Measurements from ENCODE around the gene SOWAHC. TPM values are rescaled to one million over a fixed set of nuclear protein-coding genes. Genes with fewer than 3 reads are reported as not detected.

SOWAHC gene
- total RNA-seq, 1 experiment from 2014 or later = 18.9 TPM

- intact Hi-C loops (cut with micrococcal nuclease; ENCODE audit: unreplicated experiment) = no loop called here
- H3K27ac Mint-ChIP-seq (ENCODE audit: unreplicated experiment) = no peak overlapping the region
- H3K4me3 Mint-ChIP-seq (ENCODE audit: low read depth, unreplicated experiment) = no peak overlapping the region
- no peaks in the 10 kb centered on the region for H3K4me1 Mint-ChIP-seq (ENCODE audit: low read depth, unreplicated experiment)
- no TSS peak for BruUV-seq (replicated peaks)
- H3K27me3 Mint-ChIP-seq (ENCODE audit: unreplicated experiment) = no peaks in the 10 kb centered on the region
- H3K9me3 Mint-ChIP-seq (ENCODE audit: low read depth, unreplicated experiment) = no peaks in the 10 kb centered on the region
- DNase-seq = no peak
- no peaks in the 10 kb centered on the region for H3K36me3 Mint-ChIP-seq (ENCODE audit: insufficient read depth, unreplicated experiment)
- CTCF ChIA-PET = interaction anchor here (0.7 kb wide), 1 partner anchor 11 kb away, joined by 3 read pairs; no protein-coding TSS in a partner anchor
- TF ChIP-seq CTCF (IDR thresholded peaks at IDR 0.05; ENCODE audit: unreplicated experiment) = no peak
Measured at GRCh38 chr2:109654326-109655050, 40.3 kb downstream of the SOWAHC start.

- CTCF ChIA-PET = interaction anchor here (0.7 kb wide), 1 partner anchor 10 kb away, joined by 3 read pairs; no protein-coding TSS in a partner anchor
- H3K27me3 Mint-ChIP-seq (ENCODE audit: unreplicated experiment) = no peaks in the 10 kb centered on the region
Measured at GRCh38 chr2:109655287-109655686, 41.1 kb downstream of the SOWAHC start.

DNA sequence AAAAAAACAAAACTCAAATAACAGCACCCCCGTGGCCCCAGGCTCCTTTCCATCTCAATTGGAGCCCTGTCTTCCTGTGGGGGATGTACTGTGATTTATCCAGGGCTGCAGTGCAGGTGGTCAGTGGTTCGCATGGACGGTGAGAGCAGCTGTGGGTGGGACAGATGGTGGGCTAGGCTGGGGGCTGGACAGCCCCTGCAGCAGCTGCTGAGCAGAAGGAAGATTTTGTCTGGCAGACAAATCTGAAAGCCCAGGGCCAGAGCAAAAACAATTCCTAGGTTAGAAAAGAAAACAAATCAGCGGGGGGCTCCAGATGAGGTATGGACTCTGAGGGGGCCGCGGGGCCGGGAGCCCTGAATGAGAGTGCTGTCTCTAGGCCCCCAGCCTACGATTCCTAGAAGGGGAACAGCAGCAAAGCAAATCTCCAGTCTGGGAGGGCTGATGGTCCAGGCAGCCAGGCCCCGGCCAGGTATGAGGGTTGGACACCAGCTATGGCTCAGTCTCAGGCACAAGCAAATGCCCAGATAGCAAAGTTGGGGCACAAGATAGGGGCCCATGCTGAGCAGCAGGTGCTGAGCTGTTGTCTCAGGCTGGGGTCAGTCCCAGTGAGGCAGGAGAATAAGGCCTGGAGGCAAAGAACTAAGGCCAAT lies 45.4 kb downstream of the SOWAHC start:
- Mint-ChIP-seq H3K9me3 (ENCODE audit: low read depth, unreplicated experiment) (no peaks in the 10 kb centered on the region), H3K27me3 (ENCODE audit: unreplicated experiment) (no peaks in the 10 kb centered on the region), H3K27ac (ENCODE audit: unreplicated experiment) (no peak overlapping the region), H3K36me3 (ENCODE audit: insufficient read depth, unreplicated experiment) (no peaks in the 10 kb centered on the region), H3K4me3 (ENCODE audit: low read depth, unreplicated experiment) (no peak overlapping the region), H3K4me1 (ENCODE audit: low read depth, unreplicated experiment) (no peaks in the 10 kb centered on the region)
- intact Hi-C loops (cut with micrococcal nuclease; ENCODE audit: unreplicated experiment) = loop anchor here (5.0 kb wide), 2 partner anchors 42 to 112 kb away; no protein-coding TSS in a partner anchor
- CTCF ChIA-PET = no interaction called here
- DNase-seq = no peak
- BruUV-seq (replicated peaks) = no TSS peak
- no peak for TF ChIP-seq CTCF (IDR thresholded peaks at IDR 0.05; ENCODE audit: unreplicated experiment)

More at GRCh38 chr2:109655287-109655686, 41.1 kb downstream of the SOWAHC start:
- Mint-ChIP-seq H3K27ac (ENCODE audit: unreplicated experiment) (no peak overlapping the region), H3K4me1 (ENCODE audit: low read depth, unreplicated experiment) (no peaks in the 10 kb centered on the region), H3K4me3 (ENCODE audit: low read depth, unreplicated experiment) (no peak overlapping the region), H3K9me3 (ENCODE audit: low read depth, unreplicated experiment) (no peaks in the 10 kb centered on the region), H3K36me3 (ENCODE audit: insufficient read depth, unreplicated experiment) (no peaks in the 10 kb centered on the region)
- no peak for DNase-seq
- no peak for TF ChIP-seq CTCF (IDR thresholded peaks at IDR 0.05; ENCODE audit: unreplicated experiment)
- BruUV-seq (replicated peaks) = no TSS peak
- intact Hi-C loops (cut with micrococcal nuclease; ENCODE audit: unreplicated experiment) = no loop called here

DNA sequence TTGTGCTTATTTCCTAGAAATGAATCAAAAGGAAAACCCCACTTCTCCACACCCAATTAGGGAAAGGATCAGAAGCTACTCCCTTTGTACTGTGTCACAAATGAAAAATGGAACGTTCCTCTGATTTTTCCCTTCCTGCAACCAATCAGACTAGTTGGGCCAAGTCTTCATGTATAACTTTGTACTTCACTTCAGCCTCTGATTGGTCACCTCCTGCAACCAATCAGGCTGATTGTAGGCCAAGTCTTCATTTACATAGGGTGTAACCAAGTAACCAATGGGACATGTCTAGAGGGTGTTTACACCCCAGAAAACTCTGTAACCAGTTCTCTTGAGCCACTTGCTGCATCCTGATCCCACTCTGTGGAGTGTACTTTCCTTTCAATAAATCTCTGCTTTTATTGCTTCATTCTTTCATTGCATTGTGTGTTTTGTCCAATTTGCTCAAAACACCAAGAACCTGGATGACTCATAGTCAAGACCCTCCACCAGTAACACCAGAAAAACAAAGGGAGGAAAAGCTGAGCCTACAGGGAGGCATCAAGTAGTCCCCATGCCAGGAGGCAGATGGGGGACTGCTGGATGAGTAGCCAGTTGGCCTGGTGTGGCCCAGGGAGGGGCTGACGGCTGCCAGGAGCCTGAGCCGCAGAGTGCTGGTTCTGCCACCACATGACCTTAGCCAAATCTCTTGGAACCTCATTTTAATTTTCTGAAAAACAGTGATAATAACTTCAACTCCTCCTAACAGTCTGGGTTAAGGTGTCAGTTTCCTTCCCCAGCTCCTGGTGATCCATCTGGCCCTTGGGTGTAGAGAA lies 46.1 kb downstream of the SOWAHC start:
- intact Hi-C loops (cut with micrococcal nuclease; ENCODE audit: unreplicated experiment) = loop anchor here (5.0 kb wide), 2 partner anchors 43 to 113 kb away; no protein-coding TSS in a partner anchor
- TF ChIP-seq CTCF (IDR thresholded peaks at IDR 0.05; ENCODE audit: unreplicated experiment) = no peak
- Mint-ChIP-seq H3K4me3 (ENCODE audit: low read depth, unreplicated experiment) (no peak overlapping the region), H3K4me1 (ENCODE audit: low read depth, unreplicated experiment) (no peaks in the 10 kb centered on the region), H3K27me3 (ENCODE audit: unreplicated experiment) (no peaks in the 10 kb centered on the region), H3K27ac (ENCODE audit: unreplicated experiment) (no peak overlapping the region), H3K36me3 (ENCODE audit: insufficient read depth, unreplicated experiment) (no peaks in the 10 kb centered on the region), H3K9me3 (ENCODE audit: low read depth, unreplicated experiment) (no peaks in the 10 kb centered on the region)
- CTCF ChIA-PET = interaction anchor here (0.7 kb wide), 1 partner anchor 1445 kb away, joined by 4 read pairs; no protein-coding TSS in a partner anchor
- no peak for DNase-seq
- no TSS peak for BruUV-seq (replicated peaks)
